ENCODE data around the gene TM4SF20. TPM values are rescaled to one million over a fixed set of nuclear protein-coding genes. Genes with fewer than 3 reads are reported as not detected.

Gene TM4SF20
- total RNA-seq, 1 experiment from 2014 or later, result not detected

GRCh38 chr2:227324642-227324994, 54.5 kb downstream of the TM4SF20 start:
- Histone ChIP-seq H3K4me3 (ENCODE audit: low read depth, low read length, poor library complexity, severe bottlenecking) (peak overlapping the region; percentile 87), H3K27me3 (replicated peaks; ENCODE audit: insufficient read depth, low read depth, low read length, poor library complexity) (no peaks in the 10 kb centered on the region), H3K4me1 (ENCODE audit: insufficient read depth, low read length, poor library complexity, severe bottlenecking) (peaks cover 33% of the 10 kb centered on the region), H3K9me3 (ENCODE audit: low read depth, low read length, poor library complexity, severe bottlenecking) (peaks cover 5% of the 10 kb centered on the region), H3K27ac (ENCODE audit: low read depth, low read length, poor library complexity, severe bottlenecking) (peak overlapping the region; percentile 96), H3K36me3 (ENCODE audit: insufficient read depth, low read length, poor library complexity, severe bottlenecking) (peaks cover under 1% of the 10 kb centered on the region)
- intact Hi-C loops (cut with micrococcal nuclease; ENCODE audit: unreplicated experiment), result no loop called here
- no peak for DNase-seq (ENCODE audit: low spot score)
- ChIA-PET POLR2A (ENCODE audit: low non-redundant PET) (interaction anchor here (0.7 kb wide), 1 partner anchor 769 kb away, joined by 3 read pairs; no protein-coding TSS in a partner anchor), CTCF (no interaction called here)
- TF ChIP-seq CTCF (conservative IDR thresholded peaks at IDR 0.05; ENCODE audit: low read depth, low read length), result no peak
- TF ChIP-seq EZH2 (IDR thresholded peaks at IDR 0.05; ENCODE audit: borderline replicate concordance, low read depth, low read length, poor library complexity, severe bottlenecking), result no peak
- BruUV-seq (replicated peaks), result TSS peak; percentile 88

GRCh38 chr2:227323818-227324217, 55.3 kb downstream of the TM4SF20 start:
- ChIA-PET POLR2A (ENCODE audit: low non-redundant PET) (no interaction called here), CTCF (no interaction called here)
- no peak for DNase-seq (ENCODE audit: low spot score)
- intact Hi-C loops (cut with micrococcal nuclease; ENCODE audit: unreplicated experiment), result no loop called here
- peaks cover 27% of the 10 kb centered on the region for H3K4me1 ChIP-seq (ENCODE audit: insufficient read depth, low read length, poor library complexity, severe bottlenecking)
- no peak for TF ChIP-seq CTCF (conservative IDR thresholded peaks at IDR 0.05; ENCODE audit: low read depth, low read length)
- TF ChIP-seq EZH2 (IDR thresholded peaks at IDR 0.05; ENCODE audit: borderline replicate concordance, low read depth, low read length, poor library complexity, severe bottlenecking), result no peak
- BruUV-seq (replicated peaks), result no TSS peak
- no peak overlapping the region for H3K4me3 ChIP-seq (ENCODE audit: low read depth, low read length, poor library complexity, severe bottlenecking)
- H3K9me3 ChIP-seq (ENCODE audit: low read depth, low read length, poor library complexity, severe bottlenecking), result peaks cover 5% of the 10 kb centered on the region
- no peaks in the 10 kb centered on the region for H3K27me3 ChIP-seq (replicated peaks; ENCODE audit: insufficient read depth, low read depth, low read length, poor library complexity)
- H3K27ac ChIP-seq (ENCODE audit: low read depth, low read length, poor library complexity, severe bottlenecking), result no peak overlapping the region
- H3K36me3 ChIP-seq (ENCODE audit: insufficient read depth, low read length, poor library complexity, severe bottlenecking), result no peaks in the 10 kb centered on the region

- ChIA-PET CTCF (no interaction called here), POLR2A (ENCODE audit: low non-redundant PET) (no interaction called here)
- no peak overlapping the region for H3K27ac ChIP-seq (ENCODE audit: low read depth, low read length, poor library complexity, severe bottlenecking)
- H3K9me3 ChIP-seq (ENCODE audit: low read depth, low read length, poor library complexity, severe bottlenecking), result peaks cover 5% of the 10 kb centered on the region
- no peaks in the 10 kb centered on the region for H3K36me3 ChIP-seq (ENCODE audit: insufficient read depth, low read length, poor library complexity, severe bottlenecking)
- H3K4me3 ChIP-seq (ENCODE audit: low read depth, low read length, poor library complexity, severe bottlenecking), result no peak overlapping the region
- H3K4me1 ChIP-seq (ENCODE audit: insufficient read depth, low read length, poor library complexity, severe bottlenecking), result peaks cover 16% of the 10 kb centered on the region
- intact Hi-C loops (cut with micrococcal nuclease; ENCODE audit: unreplicated experiment), result no loop called here
- no TSS peak for BruUV-seq (replicated peaks)
- DNase-seq (ENCODE audit: low spot score), result no peak
- H3K27me3 ChIP-seq (replicated peaks; ENCODE audit: insufficient read depth, low read depth, low read length, poor library complexity), result no peaks in the 10 kb centered on the region
- TF ChIP-seq CTCF (conservative IDR thresholded peaks at IDR 0.05; ENCODE audit: low read depth, low read length), result no peak
- TF ChIP-seq EZH2 (IDR thresholded peaks at IDR 0.05; ENCODE audit: borderline replicate concordance, low read depth, low read length, poor library complexity, severe bottlenecking), result no peak
Observed at GRCh38 chr2:227322530-227323205, 56.4 kb downstream of the TM4SF20 start.

Measured in A673 (cell line).